ENCODE measurements around the gene GUCY1A2. TPM values are rescaled to one million over a fixed set of nuclear protein-coding genes. Genes with fewer than 3 reads are reported as not detected.

Gene GUCY1A2
- total and polyA plus RNA-seq, 2 experiments from 2014 or later, result 0.15 to 0.54 TPM

DNA sequence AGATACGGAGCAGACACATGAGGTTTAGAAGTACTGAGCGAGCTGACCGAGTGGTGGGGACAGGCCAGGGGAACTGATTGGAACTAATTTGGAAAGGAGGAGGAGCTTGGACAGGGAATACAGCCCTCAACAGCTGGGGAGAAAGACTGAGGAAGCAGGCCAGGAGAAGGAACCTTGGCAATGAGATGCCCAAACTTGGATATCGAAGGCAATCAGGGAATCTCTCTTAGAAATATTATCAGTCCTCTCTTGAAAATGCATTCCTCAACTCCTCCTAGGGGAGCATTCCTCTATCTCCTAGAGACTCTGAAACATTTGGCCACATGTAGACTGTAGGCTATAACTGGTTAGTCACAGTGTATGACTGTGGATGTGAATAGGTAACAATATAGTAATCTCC, 284.6 kb downstream of the GUCY1A2 start:
- Histone ChIP-seq H3K36me3 (ENCODE audit: low read depth) (no peaks in the 10 kb centered on the region), H3K4me1 (ENCODE audit: insufficient read depth) (0 out of 2 replicates have a peak, but pooled peaks cover 8% of the 10 kb centered on the region), H3K4me3 (no peak overlapping the region), H3K9me3 (ENCODE audit: low read depth) (peaks cover 8% of the 10 kb centered on the region), H3K79me2 (ENCODE audit: insufficient read depth) (no peaks in the 10 kb centered on the region), H3K27me3 (replicated peaks; ENCODE audit: insufficient read depth) (no peaks in the 10 kb centered on the region), H3K4me2 (ENCODE audit: unreplicated experiment) (peak overlapping the region; percentile 7), H3K9me2 (ENCODE audit: insufficient read depth) (no peaks in the 10 kb centered on the region), H2AFZ (no peak overlapping the region), H3K9ac (no peak overlapping the region), H4K20me1 (ENCODE audit: insufficient read depth) (no peaks in the 10 kb centered on the region), H3F3A (ENCODE audit: insufficient read depth) (no peaks in the 10 kb centered on the region), H3K27ac (no peak overlapping the region)
- in situ Hi-C loops (cut with MboI), result no loop called here
- TF ChIP-seq EZH2phosphoT487 (IDR thresholded peaks at IDR 0.05; ENCODE audit: insufficient read depth, low read depth) (no peak), EZH2 (IDR thresholded peaks at IDR 0.05; ENCODE audit: insufficient read depth, poor library complexity, severe bottlenecking) (no peak)
- 20 to 29% methylated on average over 4 of the region's 4 CpGs for WGBS, 2 experiments (ENCODE audit: low coverage in 1 of 2, low lambda C conversion rate in 2 of 2, missing lambda C conversion rate in 2 of 2)
- DNase-seq, result peak; percentile 50

- no peaks in the 10 kb centered on the region for H3K36me3 ChIP-seq (ENCODE audit: low read depth)
- H3K9me2 ChIP-seq (ENCODE audit: insufficient read depth), result no peaks in the 10 kb centered on the region
- H3K27ac ChIP-seq, result no peak overlapping the region
- no peak overlapping the region for H3K4me3 ChIP-seq
- no peaks in the 10 kb centered on the region for H3K79me2 ChIP-seq (ENCODE audit: insufficient read depth)
- DNase-seq, result no peak
- 0 out of 2 replicates have a peak, but pooled peaks cover 5% of the 10 kb centered on the region for H3K4me1 ChIP-seq (ENCODE audit: insufficient read depth)
- H3K27me3 ChIP-seq (replicated peaks; ENCODE audit: insufficient read depth), result no peaks in the 10 kb centered on the region; the same call in 1 of the 2 replicates
- no peaks in the 10 kb centered on the region for H3F3A ChIP-seq (ENCODE audit: insufficient read depth)
- H3K9me3 ChIP-seq (ENCODE audit: low read depth), result no peaks in the 10 kb centered on the region
- in situ Hi-C loops (cut with MboI), result loop anchor here (10.0 kb wide), 1 partner anchor 286 kb away; the partner anchor contains the start of gene GUCY1A2
- H2AFZ ChIP-seq, result no peak overlapping the region
- no peak for TF ChIP-seq EZH2phosphoT487 (IDR thresholded peaks at IDR 0.05; ENCODE audit: insufficient read depth, low read depth)
- TF ChIP-seq EZH2 (IDR thresholded peaks at IDR 0.05; ENCODE audit: insufficient read depth, poor library complexity, severe bottlenecking), result no peak
- H3K4me2 ChIP-seq (ENCODE audit: unreplicated experiment), result no peak overlapping the region
- no peak overlapping the region for H3K9ac ChIP-seq
- no peaks in the 10 kb centered on the region for H4K20me1 ChIP-seq (ENCODE audit: insufficient read depth)
Observed at GRCh38 chr11:106728859-106729258, 289.4 kb downstream of the GUCY1A2 start.

DNA sequence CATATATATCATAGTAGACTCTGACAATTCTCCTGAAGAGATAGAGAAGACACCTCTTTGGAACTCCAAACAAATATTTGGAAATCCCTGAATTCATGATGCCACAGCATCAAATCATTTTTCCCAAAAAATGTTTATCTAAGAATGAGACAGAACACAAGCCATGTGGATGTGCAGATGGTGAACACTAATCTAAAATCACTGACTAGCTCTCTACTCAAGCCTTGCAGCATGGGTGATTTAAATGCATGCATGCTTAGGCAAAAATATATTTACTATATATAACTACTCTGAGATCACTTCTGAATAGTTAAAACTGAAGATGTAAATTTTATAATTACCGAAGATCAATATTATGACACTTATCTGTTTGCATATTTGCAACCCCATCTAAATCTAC, 289.9 kb downstream of the GUCY1A2 start:
- TF ChIP-seq EZH2 (IDR thresholded peaks at IDR 0.05; ENCODE audit: insufficient read depth, poor library complexity, severe bottlenecking) (no peak), EZH2phosphoT487 (IDR thresholded peaks at IDR 0.05; ENCODE audit: insufficient read depth, low read depth) (no peak)
- WGBS, 2 experiments (ENCODE audit: low coverage in 1 of 2, low lambda C conversion rate in 2 of 2, missing lambda C conversion rate in 2 of 2), result 67 to 72% methylated on average over 1 of the region's 1 CpG
- in situ Hi-C loops (cut with MboI), result loop anchor here (10.0 kb wide), 1 partner anchor 286 kb away; the partner anchor contains the start of gene GUCY1A2

DNA sequence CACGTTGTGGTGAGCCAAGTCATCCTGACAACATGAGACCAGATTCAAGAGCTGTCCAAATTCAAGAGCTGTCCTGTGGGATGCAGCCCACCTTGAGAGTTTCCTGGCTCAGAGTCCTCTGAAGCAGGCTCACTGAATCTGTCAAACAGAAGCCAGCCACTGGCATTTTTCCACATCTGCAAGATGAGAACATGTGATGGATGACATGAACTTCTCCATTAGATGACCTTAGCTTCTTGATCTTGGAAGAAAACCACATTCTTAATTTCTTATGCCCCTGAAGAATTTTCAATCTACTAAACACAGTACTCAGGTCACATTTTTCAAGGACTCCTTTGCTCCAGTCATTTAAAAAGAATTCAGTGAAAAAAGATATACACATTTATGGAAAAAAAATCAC, 291.0 kb downstream of the GUCY1A2 start:
- DNase-seq, result no peak
- H3F3A ChIP-seq (ENCODE audit: insufficient read depth), result no peaks in the 10 kb centered on the region
- no peaks in the 10 kb centered on the region for H3K9me2 ChIP-seq (ENCODE audit: insufficient read depth)
- no peaks in the 10 kb centered on the region for H3K36me3 ChIP-seq (ENCODE audit: low read depth)
- no peaks in the 10 kb centered on the region for H3K9me3 ChIP-seq (ENCODE audit: low read depth)
- in situ Hi-C loops (cut with MboI), result loop anchor here (10.0 kb wide), 1 partner anchor 288 kb away; the partner anchor contains the start of gene GUCY1A2
- H3K27me3 ChIP-seq (replicated peaks; ENCODE audit: insufficient read depth), result no peaks in the 10 kb centered on the region; the same call in 1 of the 2 replicates
- no peaks in the 10 kb centered on the region for H4K20me1 ChIP-seq (ENCODE audit: insufficient read depth)
- no peak for TF ChIP-seq EZH2 (IDR thresholded peaks at IDR 0.05; ENCODE audit: insufficient read depth, poor library complexity, severe bottlenecking)
- no peak for TF ChIP-seq EZH2phosphoT487 (IDR thresholded peaks at IDR 0.05; ENCODE audit: insufficient read depth, low read depth)
- no peaks in the 10 kb centered on the region for H3K79me2 ChIP-seq (ENCODE audit: insufficient read depth)
- H3K4me2 ChIP-seq (ENCODE audit: unreplicated experiment), result no peak overlapping the region
- H3K9ac ChIP-seq, result no peak overlapping the region
- H3K4me3 ChIP-seq, result no peak overlapping the region
- H3K27ac ChIP-seq, result no peak overlapping the region
- 30 to 35% methylated on average over 1 of the region's 1 CpG for WGBS, 2 experiments (ENCODE audit: low coverage in 1 of 2, low lambda C conversion rate in 2 of 2, missing lambda C conversion rate in 2 of 2)
- no peaks in the 10 kb centered on the region for H3K4me1 ChIP-seq (ENCODE audit: insufficient read depth)
- no peak overlapping the region for H2AFZ ChIP-seq

More for the DNA sequence above, 289.9 kb downstream of the GUCY1A2 start:
- Histone ChIP-seq H3F3A (ENCODE audit: insufficient read depth) (no peaks in the 10 kb centered on the region), H3K4me1 (ENCODE audit: insufficient read depth) (0 out of 2 replicates have a peak, but pooled peaks cover under 1% of the 10 kb centered on the region), H3K9me2 (ENCODE audit: insufficient read depth) (no peaks in the 10 kb centered on the region), H3K36me3 (ENCODE audit: low read depth) (no peaks in the 10 kb centered on the region), H3K27ac (no peak overlapping the region), H3K9me3 (ENCODE audit: low read depth) (no peaks in the 10 kb centered on the region), H3K9ac (no peak overlapping the region), H4K20me1 (ENCODE audit: insufficient read depth) (no peaks in the 10 kb centered on the region), H3K79me2 (ENCODE audit: insufficient read depth) (no peaks in the 10 kb centered on the region), H3K27me3 (replicated peaks; ENCODE audit: insufficient read depth) (no peaks in the 10 kb centered on the region; the same call in 1 of the 2 replicates), H3K4me3 (no peak overlapping the region), H3K4me2 (ENCODE audit: unreplicated experiment) (no peak overlapping the region), H2AFZ (no peak overlapping the region)
- no peak for DNase-seq

Data from GM23248 (cell line).